Liver (tissue), 9 donors: ENCODE measurements around the gene SHISAL1. TPM values are rescaled to one million over a fixed set of nuclear protein-coding genes. Genes with fewer than 3 reads are reported as not detected.

Experiments used
- DNase-seq: peaks from one replicate; pipeline ENCODE4 v3.0.0-alpha.2; 2017; ENCODE audit warnings: low spot score
- H3K27ac ChIP-seq, 2 donors: one replicate each; pipeline ENCODE4 v1.7.0; 2013; ENCODE audit warnings: inconsistent platforms in 2 of 2, low read length in 2 of 2, control low read depth in 1 of 2, low read depth in 1 of 2, mild to moderate bottlenecking in 1 of 2
- H3K27me3 ChIP-seq, 4 donors: one replicate each; pipeline versions ENCODE4 v1.6.1 to v1.7.0; 2013; ENCODE audit warnings: low read length in 3 of 4, inconsistent platforms in 1 of 4, mild to moderate bottlenecking in 1 of 4, moderate library complexity in 1 of 4; ENCODE audit not compliant: control insufficient read depth in 4 of 4, insufficient read depth in 4 of 4
- H3K36me3 ChIP-seq, 4 donors: one replicate each; pipeline versions ENCODE4 v1.6.1 to v1.7.0; 2013; ENCODE audit warnings: low read length in 3 of 4, mild to moderate bottlenecking in 3 of 4, low read depth in 1 of 4, moderate library complexity in 1 of 4; ENCODE audit not compliant: control insufficient read depth in 4 of 4, insufficient read depth in 3 of 4
- H3K4me1 ChIP-seq, 4 donors: one replicate each; pipeline versions ENCODE4 v1.6.1 to v1.7.0; 2013; ENCODE audit warnings: low read length in 3 of 4, mild to moderate bottlenecking in 3 of 4, moderate library complexity in 1 of 4; ENCODE audit not compliant: control insufficient read depth in 4 of 4, insufficient read depth in 4 of 4
- H3K4me3 ChIP-seq, 3 donors: one replicate each; pipeline versions ENCODE4 v1.6.1 to v1.7.0; 2013; ENCODE audit warnings: low read length in 3 of 3, control low read depth in 1 of 3, low read depth in 1 of 3, mild to moderate bottlenecking in 1 of 3
- H3K9ac ChIP-seq, 2 donors: one replicate each; pipeline ENCODE4 v1.7.0; 2013; ENCODE audit warnings: low read length in 2 of 2, mild to moderate bottlenecking in 2 of 2, moderate library complexity in 2 of 2, control low read depth in 1 of 2, low read depth in 1 of 2
- H3K9me3 ChIP-seq, 4 donors: one replicate each; pipeline versions ENCODE4 v1.6.1 to v1.7.0; 2013; ENCODE audit warnings: low read length in 3 of 4; ENCODE audit not compliant: control insufficient read depth in 4 of 4
- ATF3 ChIP-seq: IDR thresholded peaks from 2 replicates; pipeline ENCODE4 v1.6.1; 2016; ENCODE audit warnings: antibody characterized with exemption
- EGR1 ChIP-seq, 2 donors: IDR thresholded peaks; 2 replicates each; pipeline ENCODE4 v1.6.1; 2016 to 2018; ENCODE audit warnings: antibody characterized with exemption in 2 of 2, low read depth in 2 of 2
- FOXA1 ChIP-seq: IDR thresholded peaks from 2 replicates; pipeline ENCODE4 v1.6.1; 2016; ENCODE audit warnings: antibody characterized with exemption
- GABPA ChIP-seq, 2 donors: IDR thresholded peaks in 1 of 2; conservative IDR thresholded peaks in 1 of 2; 2 replicates each; pipeline ENCODE4 v1.6.1; 2016; ENCODE audit warnings: antibody characterized with exemption in 2 of 2, mild to moderate bottlenecking in 1 of 2, moderate library complexity in 1 of 2
- HNF4A ChIP-seq, 2 donors: conservative IDR thresholded peaks; 2 replicates each; pipeline ENCODE4 v1.6.1; 2016; ENCODE audit warnings: antibody characterized with exemption in 2 of 2, mild to moderate bottlenecking in 2 of 2
- HNF4G ChIP-seq: IDR thresholded peaks from 2 replicates; pipeline ENCODE4 v1.6.1; 2016; ENCODE audit warnings: antibody characterized with exemption
- JUND ChIP-seq, 2 donors: IDR thresholded peaks; 2 replicates each; pipeline ENCODE4 v1.6.1; 2016; ENCODE audit warnings: antibody characterized with exemption in 2 of 2
- NR2F2 ChIP-seq: IDR thresholded peaks from 2 replicates; pipeline ENCODE4 v1.6.1; 2016; ENCODE audit warnings: antibody characterized with exemption
- RAD21 ChIP-seq, 2 donors: IDR thresholded peaks; 2 replicates each; pipeline ENCODE4 v1.6.1; 2016; ENCODE audit warnings: antibody characterized with exemption in 2 of 2, mild to moderate bottlenecking in 2 of 2
- REST ChIP-seq: IDR thresholded peaks from 2 replicates; pipeline ENCODE4 v1.6.1; 2016; ENCODE audit warnings: antibody characterized with exemption, mild to moderate bottlenecking
- RXRA ChIP-seq, 2 donors: IDR thresholded peaks; 2 replicates each; pipeline ENCODE4 v1.6.1; 2017 to 2018; ENCODE audit warnings: antibody characterized with exemption in 2 of 2, mild to moderate bottlenecking in 1 of 2
- SP1 ChIP-seq: IDR thresholded peaks from 2 replicates; pipeline ENCODE4 v1.6.1; 2018; ENCODE audit warnings: antibody characterized with exemption, mild to moderate bottlenecking
- TAF1 ChIP-seq: conservative IDR thresholded peaks from 2 replicates; pipeline ENCODE4 v1.6.1; 2016; ENCODE audit warnings: antibody characterized with exemption, mild to moderate bottlenecking
- YY1 ChIP-seq: IDR thresholded peaks from 2 replicates; pipeline ENCODE4 v1.6.1; 2016; ENCODE audit warnings: antibody characterized with exemption, mild to moderate bottlenecking
- ZBTB33 ChIP-seq: IDR thresholded peaks from 2 replicates; pipeline ENCODE4 v1.6.1; 2016; ENCODE audit warnings: antibody characterized with exemption
- WGBS: extraction: QIAGEN DNeasy Blood & Tissue Kit; methylation state at CpG from one replicate; pipeline ENCODE4 v1.1.7; 2013; 5-methylcytosine and 5-hydroxymethylcytosine counted together
- polyA plus RNA-seq, 2 donors: library from polyadenylated mRNA; stranded (reverse) in 1 of 2; unstranded in 1 of 2; fragments of 200-250 nt in 1 of 2; fragments of >200 nt in 1 of 2; fragmentation: Nextera tagmentation in 1 of 2; extraction: Ambion mirVana in 1 of 2; gene quantifications; one replicate each; pipeline versions ENCODE4 v1.2.1 to v1.2.3, GENCODE V29; 2013 to 2015
- total RNA-seq, 2 donors: library from RNA; depleted of rRNA; stranded (reverse); fragments of >200 nt; gene quantifications; one replicate each; pipeline ENCODE4 v1.2.3, GENCODE V29; 2014
- TF ChIP-seq, protein P1 (sequence below): fragments of 150-350 bp; IDR thresholded peaks from 2 replicates; pipeline ENCODE4 v1.5.1; 2017; ENCODE audit warnings: improper control_type of control experiment, low read depth, low read length; ENCODE audit not compliant: missing input control
- TF ChIP-seq, protein P2 (sequence below): IDR thresholded peaks from 2 replicates; pipeline ENCODE4 v1.6.1; 2016; ENCODE audit warnings: antibody characterized with exemption
- donor health status: healthy.
- donor health status: healthy.
- donor health status: healthy.
- donor health status: healthy.
- donor health status: healthy.

SHISAL1 gene
- total and polyA plus RNA-seq, 4 donors = 0.07 to 0.17 (median 0.13) TPM

DNA sequence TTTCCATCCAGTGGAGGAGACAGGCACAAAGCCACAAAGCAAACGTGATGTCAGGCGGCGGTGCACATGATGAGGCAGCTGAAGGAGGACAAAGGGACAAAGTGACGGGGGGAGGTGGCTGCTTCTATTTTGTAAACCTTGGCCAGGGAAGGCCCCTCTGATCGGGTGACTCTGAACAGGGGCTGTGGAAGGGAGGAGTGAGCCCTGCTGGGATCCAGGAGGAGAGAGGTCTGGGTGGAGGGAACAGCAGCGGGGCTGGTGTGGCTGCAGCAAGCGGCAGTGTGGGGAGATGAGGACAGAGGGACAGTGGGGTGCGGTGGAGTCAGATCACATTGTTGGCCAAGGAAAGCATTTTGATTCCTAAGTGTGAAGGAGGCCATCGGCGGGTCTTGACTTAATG, 36.7 kb downstream of the SHISAL1 start:
- Histone ChIP-seq H3K9ac (no peak overlapping the region), H3K4me3 (no peak overlapping the region), H3K27me3 (no peaks in the 10 kb centered on the region), H3K36me3 (no peaks in the 10 kb centered on the region), H3K4me1 (no peaks in the 10 kb centered on the region), H3K9me3 (no peaks in the 10 kb centered on the region), H3K27ac (no peak overlapping the region)
- DNase-seq = no peak
- TF ChIP-seq FOXA1 (no peak), EGR1 (IDR thresholded peaks at IDR 0.05; ENCODE audit: low read depth in 2 of 2) (no peak), ATF3 (no peak), HNF4G (no peak), YY1 (no peak), REST (no peak), HNF4A (conservative IDR thresholded peaks at IDR 0.05) (no peak), RXRA (IDR thresholded peaks at IDR 0.05) (no peak), GABPA (IDR thresholded peaks at IDR 0.05 in 1 of 2, conservative IDR thresholded peaks at IDR 0.05 in 1 of 2) (no peak), SP1 (no peak), NR2F2 (no peak), JUND (IDR thresholded peaks at IDR 0.05) (no peak), ZBTB33 (no peak), TAF1 (no peak), RAD21 (IDR thresholded peaks at IDR 0.05) (no peak)
- TF ChIP-seq, protein P1, sequence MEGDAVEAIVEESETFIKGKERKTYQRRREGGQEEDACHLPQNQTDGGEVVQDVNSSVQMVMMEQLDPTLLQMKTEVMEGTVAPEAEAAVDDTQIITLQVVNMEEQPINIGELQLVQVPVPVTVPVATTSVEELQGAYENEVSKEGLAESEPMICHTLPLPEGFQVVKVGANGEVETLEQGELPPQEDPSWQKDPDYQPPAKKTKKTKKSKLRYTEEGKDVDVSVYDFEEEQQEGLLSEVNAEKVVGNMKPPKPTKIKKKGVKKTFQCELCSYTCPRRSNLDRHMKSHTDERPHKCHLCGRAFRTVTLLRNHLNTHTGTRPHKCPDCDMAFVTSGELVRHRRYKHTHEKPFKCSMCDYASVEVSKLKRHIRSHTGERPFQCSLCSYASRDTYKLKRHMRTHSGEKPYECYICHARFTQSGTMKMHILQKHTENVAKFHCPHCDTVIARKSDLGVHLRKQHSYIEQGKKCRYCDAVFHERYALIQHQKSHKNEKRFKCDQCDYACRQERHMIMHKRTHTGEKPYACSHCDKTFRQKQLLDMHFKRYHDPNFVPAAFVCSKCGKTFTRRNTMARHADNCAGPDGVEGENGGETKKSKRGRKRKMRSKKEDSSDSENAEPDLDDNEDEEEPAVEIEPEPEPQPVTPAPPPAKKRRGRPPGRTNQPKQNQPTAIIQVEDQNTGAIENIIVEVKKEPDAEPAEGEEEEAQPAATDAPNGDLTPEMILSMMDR = no peak
- TF ChIP-seq, protein P2, sequence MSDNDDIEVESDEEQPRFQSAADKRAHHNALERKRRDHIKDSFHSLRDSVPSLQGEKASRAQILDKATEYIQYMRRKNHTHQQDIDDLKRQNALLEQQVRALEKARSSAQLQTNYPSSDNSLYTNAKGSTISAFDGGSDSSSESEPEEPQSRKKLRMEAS = no peak
- 76% methylated on average over 10 of the region's 10 CpGs for WGBS

GRCh38 chr22:44275631-44275995, 37.1 kb downstream of the SHISAL1 start:
- Histone ChIP-seq H3K27me3 (no peaks in the 10 kb centered on the region), H3K4me1 (no peaks in the 10 kb centered on the region), H3K9ac (no peak overlapping the region), H3K9me3 (no peaks in the 10 kb centered on the region), H3K27ac (no peak overlapping the region), H3K36me3 (no peaks in the 10 kb centered on the region), H3K4me3 (no peak overlapping the region)
- 72% methylated on average over 5 of the region's 5 CpGs for WGBS
- no peak for TF ChIP-seq HNF4G
- TF ChIP-seq NR2F2 = no peak
- no peak for DNase-seq
